PC-3 (cell line): ENCODE measurements around the gene CAMK2N2.

Experiments
- CTCF ChIP-seq: fragments of 300-600 bp; sonication (generic); conservative IDR thresholded peaks from 2 replicates; pipeline ENCODE4 v1.5.1; 2017; ENCODE audit warnings: antibody characterized with exemption, low read depth, mild to moderate bottlenecking, low read length
- EZH2 ChIP-seq: fragments of 300-600 bp; sonication (generic); IDR thresholded peaks from one replicate; pipeline ENCODE4 v1.6.1; 2017; ENCODE audit warnings: antibody characterized with exemption, mild to moderate bottlenecking, low read length; ENCODE audit not compliant: unreplicated experiment

GRCh38 chr3:184239221-184239620 lies 22.1 kb downstream of the CAMK2N2 start:
- TF ChIP-seq EZH2 = no peak
- TF ChIP-seq CTCF = no peak
